Measurements from ENCODE around the gene ALPI.

- TF ChIP-seq CTCF (IDR thresholded peaks at IDR 0.05) (no peak), EZH2 (IDR thresholded peaks at IDR 0.05) (no peak), EZH2phosphoT487 (IDR thresholded peaks at IDR 0.05) (no peak)
Measured at GRCh38 chr2:232476791-232477190, 20.8 kb downstream of the ALPI start.
